Peyer's patch (tissue), 4 donors: ENCODE data around the gene C13orf42.

Source experiments
- CTCF ChIP-seq, 6 experiments: fragments of 450-650 bp in 4 of 6; fragments of 200-600 bp in 2 of 6; sonication (generic) in 1 of 6; IDR thresholded peaks; one replicate each; pipeline ENCODE4 v1.5.1; 2017 to 2019; ENCODE audit warnings: antibody characterized with exemption in 6 of 6, mild to moderate bottlenecking in 3 of 6, moderate library complexity in 1 of 6
- POLR2A ChIP-seq, 2 donors: fragments of 450-650 bp; IDR thresholded peaks; one replicate each; pipeline ENCODE4 v1.5.1; 2017; ENCODE audit warnings: antibody characterized with exemption in 2 of 2, mild to moderate bottlenecking in 2 of 2, moderate library complexity in 2 of 2

- TF ChIP-seq CTCF (IDR thresholded peaks at IDR 0.05) = no peak
- no peak for TF ChIP-seq POLR2A (IDR thresholded peaks at IDR 0.05)
These were observed 41.6 kb upstream of the C13orf42 start for GRCh38 chr13:51152701-51153100.
